K562 treated with DMSO at 1 percent for 12 hours (cell line): ENCODE data around the gene CYP26B1. TPM values are rescaled to one million over a fixed set of nuclear protein-coding genes. Genes with fewer than 3 reads are reported as not detected.

Experiments
- total RNA-seq: library from RNA; unstranded; fragments of 300-600 nt; gene quantifications from 2 replicates; pipeline ENCODE4 v1.2.3, GENCODE V29; 2022; ENCODE audit not compliant: insufficient read depth

The CYP26B1 gene
- total RNA-seq, result not detected in 2 replicates

DNA sequence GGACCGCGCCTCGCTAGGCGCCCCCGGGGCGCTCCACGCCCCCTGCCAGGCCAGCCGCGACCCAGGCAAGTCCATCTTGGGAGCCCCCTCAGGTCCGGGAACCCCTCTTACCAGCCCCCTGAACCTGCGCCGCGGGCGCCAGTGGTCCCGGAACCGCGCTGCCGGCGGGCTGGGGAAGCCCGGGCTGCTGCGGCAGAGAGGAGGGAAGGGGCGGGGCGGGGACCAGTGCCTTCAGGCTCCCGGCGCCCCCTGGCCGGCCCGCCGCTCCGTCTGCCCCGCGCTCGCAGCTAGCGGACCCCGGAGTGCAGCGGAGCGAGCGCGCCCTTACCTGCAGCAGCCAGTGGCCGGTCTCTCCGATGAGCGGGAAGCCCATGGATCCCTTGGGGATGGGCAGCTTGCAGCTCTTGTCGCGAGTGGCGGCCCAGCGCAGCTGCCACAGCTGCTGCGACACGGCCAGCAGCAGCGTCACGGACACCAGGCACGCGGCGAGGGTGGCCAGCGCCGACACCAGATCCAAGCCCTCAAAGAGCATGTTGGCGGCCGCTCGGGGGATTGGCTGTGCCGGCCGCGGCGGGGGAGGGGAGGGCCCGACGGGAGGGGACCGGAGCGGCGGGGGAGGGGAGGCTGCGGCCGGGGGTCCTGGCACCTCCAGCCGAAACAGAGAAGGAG is at the start of gene CYP26B1:
Gene CYP26B1 (minus strand): TSS at position 560 of the 669 bp plus-strand sequence. CDS start 28 bp downstream, at position 532.

